Measurements from ENCODE around the gene CAMTA1. TPM values are rescaled to one million over a fixed set of nuclear protein-coding genes. Genes with fewer than 3 reads are reported as not detected.

The CAMTA1 gene
- total and polyA plus RNA-seq, 9 of the 15 experiments (the other 6 are each of a cell fraction or from before 2014, with no cell fraction given) = 43.9 to 161 (median 65.9) TPM

DNA sequence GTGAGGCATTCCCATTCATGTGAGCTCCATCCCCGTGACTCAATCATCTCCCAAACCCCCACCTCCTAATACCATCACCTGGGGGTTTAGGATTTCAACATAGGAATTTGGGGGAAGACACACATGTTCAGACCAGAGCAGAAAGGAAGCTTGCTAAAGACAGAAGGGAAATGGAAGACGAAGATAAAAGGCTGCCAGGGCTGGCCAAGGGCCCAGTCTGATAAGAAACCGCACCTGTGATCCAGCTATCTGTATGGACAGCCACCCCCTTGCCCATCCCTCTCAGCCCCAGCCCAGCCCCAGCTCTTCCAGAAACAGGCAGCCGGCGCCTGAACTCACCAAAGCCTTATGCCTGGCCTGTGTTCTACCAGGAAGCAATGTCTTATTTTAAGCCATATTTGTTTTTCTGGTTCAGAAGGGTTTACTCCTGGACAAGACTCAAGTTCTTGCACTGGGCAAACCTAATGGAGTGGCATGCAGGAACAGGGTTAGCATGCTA lies 787.4 kb downstream of the CAMTA1 start (continued):
- TF ChIP-seq NCOA4 (IDR thresholded peaks at IDR 0.05; ENCODE audit: partially characterized antibody) (no peak), PRPF4 (IDR thresholded peaks at IDR 0.05; ENCODE audit: insufficient read depth, low read depth, low read length, poor library complexity, severe bottlenecking) (no peak), ZNF668 (CRISPR knock-in tag; IDR thresholded peaks at IDR 0.05) (no peak), TCFL5 (CRISPR knock-in tag; conservative IDR thresholded peaks at IDR 0.05) (no peak), GTF2F1 (IDR thresholded peaks at IDR 0.05; ENCODE audit: low read depth, low read length) (no peak), RBM15 (IDR thresholded peaks at IDR 0.05; ENCODE audit: insufficient read depth, low read length) (no peak), ARID1B (IDR thresholded peaks at IDR 0.05) (peak; percentile 42; the same call in 1 of the 2 replicates), ZNF764 (CRISPR knock-in tag; IDR thresholded peaks at IDR 0.05; ENCODE audit: low read depth) (no peak), PYGO2 (tag; IDR thresholded peaks at IDR 0.05) (no peak), TEAD4 (IDR thresholded peaks at IDR 0.05; ENCODE audit: low read length) (peak; percentile 75), TEAD4 (CRISPR knock-in tag; IDR thresholded peaks at IDR 0.05; ENCODE audit: borderline replicate concordance) (no peak), CBFA2T2 (conservative IDR thresholded peaks at IDR 0.05) (peak; percentile 68), BCL6 (CRISPR knock-in tag; IDR thresholded peaks at IDR 0.05) (0 out of 2 replicates have a peak, but pooled peaks have one; percentile 4), ZNF707 (CRISPR knock-in tag; conservative IDR thresholded peaks at IDR 0.05) (no peak), BMI1 (IDR thresholded peaks at IDR 0.05; ENCODE audit: low read length) (no peak), POLR3A (IDR thresholded peaks at IDR 0.05; ENCODE audit: borderline replicate concordance, extremely low read depth, insufficient read depth, insufficient read length) (no peak), TCF3 (CRISPR knock-in tag; IDR thresholded peaks at IDR 0.05) (peak; percentile 62), LARP7 (IDR thresholded peaks at IDR 0.05) (no peak), CEBPG (CRISPR knock-in tag; IDR thresholded peaks at IDR 0.05) (no peak), CEBPG (tag; conservative IDR thresholded peaks at IDR 0.05 in 1 of 2, IDR thresholded peaks at IDR 0.05 in 1 of 2) (no peak), HIVEP1 (CRISPR knock-in tag; IDR thresholded peaks at IDR 0.05) (no peak)
- TF ChIP-seq, protein P1, sequence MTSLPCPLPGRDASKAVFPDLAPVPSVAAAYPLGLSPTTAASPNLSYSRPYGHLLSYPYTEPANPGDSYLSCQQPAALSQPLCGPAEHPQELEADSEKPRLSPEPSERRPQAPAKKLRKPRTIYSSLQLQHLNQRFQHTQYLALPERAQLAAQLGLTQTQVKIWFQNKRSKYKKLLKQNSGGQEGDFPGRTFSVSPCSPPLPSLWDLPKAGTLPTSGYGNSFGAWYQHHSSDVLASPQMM (CRISPR knock-in tag; IDR thresholded peaks at IDR 0.05) = no peak
- TF ChIP-seq, protein P2, sequence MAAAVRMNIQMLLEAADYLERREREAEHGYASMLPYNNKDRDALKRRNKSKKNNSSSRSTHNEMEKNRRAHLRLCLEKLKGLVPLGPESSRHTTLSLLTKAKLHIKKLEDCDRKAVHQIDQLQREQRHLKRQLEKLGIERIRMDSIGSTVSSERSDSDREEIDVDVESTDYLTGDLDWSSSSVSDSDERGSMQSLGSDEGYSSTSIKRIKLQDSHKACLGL (CRISPR knock-in tag; IDR thresholded peaks at IDR 0.05; ENCODE audit: borderline replicate concordance, poor library complexity, severe bottlenecking) = no peak
- TF ChIP-seq, protein P3, sequence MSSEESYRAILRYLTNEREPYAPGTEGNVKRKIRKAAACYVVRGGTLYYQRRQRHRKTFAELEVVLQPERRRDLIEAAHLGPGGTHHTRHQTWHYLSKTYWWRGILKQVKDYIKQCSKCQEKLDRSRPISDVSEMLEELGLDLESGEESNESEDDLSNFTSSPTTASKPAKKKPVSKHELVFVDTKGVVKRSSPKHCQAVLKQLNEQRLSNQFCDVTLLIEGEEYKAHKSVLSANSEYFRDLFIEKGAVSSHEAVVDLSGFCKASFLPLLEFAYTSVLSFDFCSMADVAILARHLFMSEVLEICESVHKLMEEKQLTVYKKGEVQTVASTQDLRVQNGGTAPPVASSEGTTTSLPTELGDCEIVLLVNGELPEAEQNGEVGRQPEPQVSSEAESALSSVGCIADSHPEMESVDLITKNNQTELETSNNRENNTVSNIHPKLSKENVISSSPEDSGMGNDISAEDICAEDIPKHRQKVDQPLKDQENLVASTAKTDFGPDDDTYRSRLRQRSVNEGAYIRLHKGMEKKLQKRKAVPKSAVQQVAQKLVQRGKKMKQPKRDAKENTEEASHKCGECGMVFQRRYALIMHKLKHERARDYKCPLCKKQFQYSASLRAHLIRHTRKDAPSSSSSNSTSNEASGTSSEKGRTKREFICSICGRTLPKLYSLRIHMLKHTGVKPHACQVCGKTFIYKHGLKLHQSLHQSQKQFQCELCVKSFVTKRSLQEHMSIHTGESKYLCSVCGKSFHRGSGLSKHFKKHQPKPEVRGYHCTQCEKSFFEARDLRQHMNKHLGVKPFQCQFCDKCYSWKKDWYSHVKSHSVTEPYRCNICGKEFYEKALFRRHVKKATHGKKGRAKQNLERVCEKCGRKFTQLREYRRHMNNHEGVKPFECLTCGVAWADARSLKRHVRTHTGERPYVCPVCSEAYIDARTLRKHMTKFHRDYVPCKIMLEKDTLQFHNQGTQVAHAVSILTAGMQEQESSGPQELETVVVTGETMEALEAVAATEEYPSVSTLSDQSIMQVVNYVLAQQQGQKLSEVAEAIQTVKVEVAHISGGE (CRISPR knock-in tag; IDR thresholded peaks at IDR 0.05) = 0 out of 6 replicates have a peak, but pooled peaks of 1 of the 3 experiments have one; percentile 22
